ENCODE results near the gene DIPK2A. TPM values are rescaled to one million over a fixed set of nuclear protein-coding genes. Genes with fewer than 3 reads are reported as not detected.

Gene DIPK2A
- total and polyA plus RNA-seq, 2 donors (not counting 3 experiments of a cell fraction or from before 2014, with no cell fraction given), result 18.9 to 43.0 TPM

GRCh38 chr3:144015133-144015532 lies 43.5 kb downstream of the DIPK2A start:
- TF ChIP-seq POLR2A (IDR thresholded peaks at IDR 0.05; ENCODE audit: low read depth, low read length), result no peak
- no peak for TF ChIP-seq POLR2AphosphoS5 (IDR thresholded peaks at IDR 0.05; ENCODE audit: insufficient read depth, low read depth, low read length)
- no peak for TF ChIP-seq CTCF (IDR thresholded peaks at IDR 0.05; ENCODE audit: extremely low read depth in 1 of 2, insufficient read depth in 1 of 2, low read depth in 1 of 2, low read length in 2 of 2)
- no peak for TF ChIP-seq EZH2 (IDR thresholded peaks at IDR 0.05; ENCODE audit: borderline replicate concordance, low read depth, low read length, severe bottlenecking)
- TF ChIP-seq JUN (IDR thresholded peaks at IDR 0.05; ENCODE audit: borderline replicate concordance, insufficient read depth, insufficient read length, low read depth), result no peak
- TF ChIP-seq MAX (IDR thresholded peaks at IDR 0.05; ENCODE audit: insufficient read depth, insufficient read length), result no peak
- no peak for TF ChIP-seq MYC (IDR thresholded peaks at IDR 0.05; ENCODE audit: low read depth, low read length)
- no peak for TF ChIP-seq FOS (IDR thresholded peaks at IDR 0.05; ENCODE audit: borderline replicate concordance, insufficient read depth, low read length)
- TF ChIP-seq GATA2 (IDR thresholded peaks at IDR 0.05; ENCODE audit: insufficient read depth, insufficient read length, low read depth, low read length), result no peak
- Histone ChIP-seq H4K20me1 (replicated peaks; ENCODE audit: control insufficient read depth, extremely low read depth, insufficient read depth, low read length) (no peaks in the 10 kb centered on the region), H3K4me2 (ENCODE audit: insufficient read depth, low read length) (no peak overlapping the region), H3K27me3 (ENCODE audit: control insufficient read depth in 2 of 2, insufficient read depth in 2 of 2, low read length in 2 of 2) (no peaks in the 10 kb centered on the region), H3K4me1 (ENCODE audit: control insufficient read depth, extremely low read depth, insufficient read depth, low read length) (no peaks in the 10 kb centered on the region), H3K79me2 (ENCODE audit: control insufficient read depth, insufficient read depth, low read length) (no peaks in the 10 kb centered on the region), H3K4me3 (replicated peaks in 1 of 3; ENCODE audit: insufficient read depth in 1 of 3, low read depth in 1 of 3, low read length in 3 of 3) (no peak overlapping the region), H3K27ac (ENCODE audit: insufficient read depth, low read depth, low read length) (no peak overlapping the region), H2AFZ (ENCODE audit: low read depth, low read length) (no peak overlapping the region), H3K36me3 (ENCODE audit: control insufficient read depth in 2 of 2, extremely low read depth in 1 of 2, insufficient read depth in 2 of 2, low read length in 2 of 2) (no peaks in the 10 kb centered on the region), H3K9me3 (replicated peaks; ENCODE audit: control insufficient read depth, insufficient read depth, low read length) (no peaks in the 10 kb centered on the region), H3K9me1 (replicated peaks; ENCODE audit: control insufficient read depth, extremely low read depth, insufficient read depth, low read length) (no peaks in the 10 kb centered on the region), H3K9ac (replicated peaks; ENCODE audit: extremely low read depth, insufficient read depth, low read length) (no peak overlapping the region)
- DNase-seq (ENCODE audit: low read depth, low spot score) (no peak), FAIRE-seq (no peak)
- BruUV-seq (replicated peaks), result no TSS peak
- intact Hi-C loops (cut with micrococcal nuclease) (no loop called here), dilution Hi-C loops (cut with MboI; ENCODE audit: extremely low pct_ligation_motif_present, low sequenced_read_pairs) (no loop called here)
- CTCF ChIA-PET, result interaction anchor here (1.3 kb wide), 1 partner anchor 16 kb away, joined by 5 read pairs; no protein-coding TSS in a partner anchor
- POLR2A ChIA-PET, result no interaction called here
